Measurements from ENCODE around the gene R3HDML. TPM values are rescaled to one million over a fixed set of nuclear protein-coding genes. Genes with fewer than 3 reads are reported as not detected.
"Not testable (repeated sequence)": the region's sequence is repeated elsewhere in the genome, so short reads cannot be mapped to it uniquely, and the experiment has no call there.

R3HDML gene
- not detected in 2 replicates for total RNA-seq

- no peak for DNase-seq (ENCODE audit: extremely low read depth, low read depth, low spot score)
Measured at GRCh38 chr20:44336725-44337380, at the start of gene R3HDML. Gene R3HDML, plus strand, starts transcription at chr20:44337043. Its CDS starts 115 bp downstream, at chr20:44337158.

- no peak for DNase-seq (ENCODE audit: extremely low read depth, low read depth, low spot score)
Measured at GRCh38 chr20:44287272-44288097, 49.4 kb upstream of the R3HDML start.

GRCh38 chr20:44288252-44288651, 48.6 kb upstream of the R3HDML start:
- DNase-seq (ENCODE audit: extremely low read depth, low read depth, low spot score), result no peak

GRCh38 chr20:44291754-44292153, 45.1 kb upstream of the R3HDML start:
- DNase-seq (ENCODE audit: extremely low read depth, low read depth, low spot score), result no peak

GRCh38 chr20:44296011-44296410, 40.8 kb upstream of the R3HDML start:
- DNase-seq (ENCODE audit: extremely low read depth, low read depth, low spot score), result no peak

GRCh38 chr20:44297721-44298120, 39.1 kb upstream of the R3HDML start:
- DNase-seq (ENCODE audit: extremely low read depth, low read depth, low spot score), result no peak

- DNase-seq (ENCODE audit: extremely low read depth, low read depth, low spot score), result not testable (repeated sequence)
Measured at GRCh38 chr20:44299011-44299535, 37.8 kb upstream of the R3HDML start.

GRCh38 chr20:44301285-44301684, 35.6 kb upstream of the R3HDML start:
- no peak for DNase-seq (ENCODE audit: extremely low read depth, low read depth, low spot score)

GRCh38 chr20:44302026-44302669, 34.7 kb upstream of the R3HDML start:
- DNase-seq (ENCODE audit: extremely low read depth, low read depth, low spot score), result no peak

GRCh38 chr20:44302736-44303135, 34.1 kb upstream of the R3HDML start:
- DNase-seq (ENCODE audit: extremely low read depth, low read depth, low spot score), result no peak

GRCh38 chr20:44304383-44304782, 32.5 kb upstream of the R3HDML start:
- no peak for DNase-seq (ENCODE audit: extremely low read depth, low read depth, low spot score)

- no peak for DNase-seq (ENCODE audit: extremely low read depth, low read depth, low spot score)
Measured at GRCh38 chr20:44306927-44307326, 29.9 kb upstream of the R3HDML start.

GRCh38 chr20:44309763-44310663, 26.8 kb upstream of the R3HDML start:
- DNase-seq (ENCODE audit: extremely low read depth, low read depth, low spot score), result no peak

- peak; percentile 70 for DNase-seq (ENCODE audit: extremely low read depth, low read depth, low spot score)
Measured at GRCh38 chr20:44310664-44311639, 25.9 kb upstream of the R3HDML start, which contains the start of gene FITM2. Gene FITM2, minus strand, starts transcription at chr20:44311202. Its CDS starts 54 bp downstream, at chr20:44311148.

- DNase-seq (ENCODE audit: extremely low read depth, low read depth, low spot score), result no peak
Measured at GRCh38 chr20:44314870-44315269, 22.0 kb upstream of the R3HDML start.

GRCh38 chr20:44319839-44320422, 16.9 kb upstream of the R3HDML start:
- DNase-seq (ENCODE audit: extremely low read depth, low read depth, low spot score), result no peak

GRCh38 chr20:44324343-44324742, 12.5 kb upstream of the R3HDML start:
- DNase-seq (ENCODE audit: extremely low read depth, low read depth, low spot score), result no peak

GRCh38 chr20:44326391-44327159, 10.3 kb upstream of the R3HDML start:
- DNase-seq (ENCODE audit: extremely low read depth, low read depth, low spot score), result no peak

Measured in glomerular endothelial cell (primary cell).